Activated naive CD8-positive, alpha-beta T cell treated with anti-CD3 and anti-CD28 coated beads, Interleukin-2, amount 50 U/mL, for 16 hours (primary cell): ENCODE measurements around the gene SMAD1.

ENCODE experiments used
- DNase-seq: peaks from one replicate; pipeline ENCODE4 v3.0.0-alpha.2; 2020; ENCODE audit warnings: low read depth, low spot score

The SMAD1 gene

DNA sequence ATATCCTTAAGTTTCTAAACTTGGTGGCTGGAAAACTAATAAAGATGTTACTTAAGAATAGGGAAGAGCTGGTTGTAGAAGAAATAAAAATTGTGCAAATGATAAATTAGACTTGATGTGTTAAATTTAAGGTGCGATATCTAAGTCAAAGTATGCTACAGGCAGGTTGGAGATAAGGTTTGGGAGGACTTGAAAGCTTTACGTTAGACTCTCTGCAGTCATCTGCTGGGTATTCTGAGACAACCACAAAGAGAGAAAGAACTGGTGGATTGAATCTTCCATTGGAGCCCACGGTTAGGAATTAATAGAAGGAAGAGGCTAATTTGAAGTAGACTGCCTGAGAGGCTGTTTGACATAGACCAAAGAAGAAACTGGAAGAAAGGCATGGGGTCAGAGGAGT, 7.9 kb downstream of the SMAD1 start:
- DNase-seq: no peak

GRCh38 chr4:145490361-145490760, 8.7 kb downstream of the SMAD1 start:
- no peak for DNase-seq

DNA sequence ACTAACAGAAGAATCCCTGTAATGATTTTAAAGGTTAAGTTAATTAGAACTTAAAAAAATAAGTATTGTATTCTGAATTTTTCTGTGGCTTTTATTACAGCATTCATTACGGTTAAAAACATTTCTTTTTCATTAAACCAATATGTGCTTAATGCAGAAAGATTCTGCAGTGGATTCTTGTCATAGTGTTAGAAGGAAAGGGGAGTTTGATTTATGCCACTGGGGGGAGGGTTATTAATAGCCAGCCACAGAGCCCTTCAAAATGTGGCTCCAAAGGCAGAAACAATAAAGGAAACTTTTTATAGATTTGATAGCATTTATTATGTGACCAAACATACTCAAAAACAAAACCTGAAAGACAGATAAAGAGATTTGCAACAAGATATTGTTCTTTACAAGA, 9.1 kb downstream of the SMAD1 start:
- no peak for DNase-seq

DNA sequence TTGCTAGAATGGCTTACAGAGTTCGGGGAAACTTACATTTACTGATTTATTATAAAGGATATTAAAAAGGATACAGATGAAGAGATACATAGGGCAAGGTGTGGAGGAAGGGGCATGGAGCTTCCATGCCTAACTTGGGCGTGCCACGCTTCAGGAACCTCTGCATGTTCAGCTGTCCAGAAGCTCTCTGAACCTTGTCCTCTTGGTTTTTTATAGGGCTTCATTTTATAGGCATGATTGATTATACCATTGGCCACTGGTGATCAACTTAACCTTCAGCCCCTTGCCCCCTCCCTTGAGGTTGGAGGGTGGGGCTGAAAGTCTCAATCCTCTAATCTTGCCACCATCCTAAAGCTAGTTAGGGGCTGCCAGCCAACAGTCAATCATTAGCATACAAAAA, 10.7 kb downstream of the SMAD1 start:
- DNase-seq: no peak

GRCh38 chr4:145493166-145493565, 11.5 kb downstream of the SMAD1 start:
- no peak for DNase-seq

GRCh38 chr4:145494666-145495270, 13.1 kb downstream of the SMAD1 start:
- no peak for DNase-seq

- no peak for DNase-seq
Observed at GRCh38 chr4:145496292-145496691, 14.6 kb downstream of the SMAD1 start.

GRCh38 chr4:145497199-145498149, 15.8 kb downstream of the SMAD1 start:
- DNase-seq: no peak

DNA sequence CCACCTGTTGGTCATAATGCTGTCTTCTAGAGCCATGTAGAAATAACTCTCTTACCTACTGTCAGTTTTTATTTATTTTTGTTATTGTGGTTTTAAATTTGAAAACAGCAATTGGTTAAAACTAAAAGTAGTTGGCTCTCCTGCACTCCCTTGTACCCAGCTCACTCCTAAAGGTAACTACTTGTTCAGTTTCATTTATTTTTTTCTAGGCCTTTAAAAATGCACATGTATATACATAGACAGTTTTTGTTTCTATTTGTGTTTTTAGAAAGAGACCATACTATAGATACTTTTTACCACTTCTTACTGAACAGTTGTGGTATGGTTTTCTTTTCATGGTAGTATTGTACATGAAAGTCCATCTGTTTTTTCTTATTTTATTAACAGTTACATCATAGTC, 16.8 kb downstream of the SMAD1 start:
- DNase-seq: no peak

GRCh38 chr4:145501051-145501660, 19.5 kb downstream of the SMAD1 start:
- DNase-seq: no peak

- DNase-seq: no peak
Observed at GRCh38 chr4:145502809-145503208, 21.2 kb downstream of the SMAD1 start.

DNA sequence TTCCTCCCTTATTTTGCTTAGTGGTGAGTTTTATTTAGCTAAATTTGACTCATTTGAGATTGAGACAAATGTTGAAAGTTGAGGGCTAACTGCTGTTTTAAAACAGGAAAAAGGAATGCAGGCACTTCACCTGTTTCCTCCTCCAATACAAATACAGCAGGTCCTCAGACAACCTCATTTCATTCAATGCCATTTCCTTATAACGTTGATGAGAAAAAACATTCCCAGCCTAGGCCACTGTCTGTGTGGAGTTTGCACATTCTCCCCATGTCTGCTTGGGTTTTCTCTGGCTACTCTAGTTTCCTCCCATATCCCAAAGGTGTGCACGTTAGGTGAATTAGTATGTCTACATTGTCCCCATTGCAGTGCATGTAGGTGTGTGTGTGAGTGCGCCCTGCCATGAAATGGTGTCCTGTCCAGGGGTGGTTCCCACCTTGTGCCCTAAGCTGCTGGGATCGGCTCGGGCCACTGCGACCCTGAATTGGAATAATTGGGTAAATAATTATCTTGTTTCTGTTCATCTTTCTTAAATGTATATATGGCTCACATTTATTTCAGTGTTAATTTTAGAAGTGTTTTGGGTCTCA, 21.9 kb downstream of the SMAD1 start:
- no peak for DNase-seq

- no peak for DNase-seq
Observed at GRCh38 chr4:145505995-145506394, 24.3 kb downstream of the SMAD1 start.

DNA sequence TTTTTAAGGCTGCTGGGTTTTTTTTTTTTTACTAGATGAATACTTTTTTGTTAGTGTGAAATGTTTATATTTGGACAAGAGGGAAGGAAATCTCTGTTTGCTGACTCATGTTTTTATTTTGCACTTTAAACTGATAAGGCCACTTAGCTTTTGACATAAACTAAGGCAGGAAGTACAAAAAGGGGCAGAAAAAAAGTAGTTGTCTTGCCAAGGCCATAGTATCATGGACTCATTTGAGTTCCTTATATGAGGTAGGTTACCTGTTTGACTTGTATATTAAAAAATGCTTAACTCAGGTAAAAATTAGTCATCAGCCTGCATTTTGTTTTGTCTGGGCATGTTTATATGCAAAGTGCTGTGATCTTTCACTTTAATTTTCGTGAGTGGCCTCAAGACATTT, 26.0 kb downstream of the SMAD1 start:
- no peak for DNase-seq

DNA sequence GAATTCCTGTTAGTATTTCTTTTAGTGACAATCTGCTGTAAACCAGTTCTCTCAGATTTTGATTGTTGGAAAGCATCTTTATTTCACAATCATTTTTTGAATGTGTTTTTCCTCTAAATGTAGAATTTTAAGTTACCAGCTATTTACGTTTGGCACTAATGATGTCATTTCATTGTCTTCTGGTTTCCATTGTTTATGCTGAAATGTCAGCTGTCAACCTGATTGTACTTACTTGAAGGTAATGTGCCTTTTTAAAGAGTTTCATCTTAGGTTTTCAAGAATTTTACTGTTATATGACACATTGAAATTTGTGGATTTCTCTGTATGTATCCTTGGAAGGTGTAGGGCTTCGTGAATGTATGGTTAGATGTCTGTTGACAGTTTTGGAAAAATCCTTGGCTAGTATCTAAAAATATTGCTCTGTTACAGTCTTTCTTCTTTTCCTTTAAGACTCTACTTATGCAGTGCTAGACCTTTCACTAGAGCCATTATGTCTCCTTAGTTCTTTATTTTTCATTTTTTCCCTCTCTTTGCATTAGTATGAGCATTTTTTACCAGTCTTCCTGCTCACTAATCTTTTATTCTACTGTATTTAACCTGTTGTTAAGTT, 30.4 kb downstream of the SMAD1 start:
- DNase-seq: no peak

DNA sequence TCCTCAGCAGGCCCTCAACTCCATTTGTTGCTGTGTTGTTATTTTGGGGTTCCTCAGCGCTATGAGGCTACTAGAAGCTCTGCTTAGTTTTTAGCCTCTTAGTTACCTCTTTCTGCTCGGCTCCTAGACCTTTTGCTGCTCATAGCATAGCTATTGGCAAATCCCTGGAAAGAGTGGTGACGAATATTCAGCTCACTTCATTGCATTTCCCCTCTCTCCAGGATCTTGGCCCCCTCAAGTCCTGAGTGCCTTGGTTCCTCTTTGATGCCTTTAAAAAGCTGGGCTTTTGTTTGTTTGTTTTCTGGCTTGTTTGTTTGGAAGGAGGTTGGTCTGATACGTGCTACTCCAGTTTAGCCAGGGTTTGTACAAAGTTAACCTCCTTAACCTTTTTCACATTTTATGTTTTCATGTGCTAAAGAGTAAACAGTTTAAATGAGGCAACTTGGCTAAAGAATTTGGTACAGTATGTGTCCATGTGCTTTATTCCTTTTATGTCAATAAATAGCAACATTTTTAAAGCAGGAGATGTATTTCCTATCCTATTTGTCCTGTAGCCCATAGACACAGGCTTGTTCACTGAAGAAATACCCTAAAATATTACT, 31.5 kb downstream of the SMAD1 start:
- no peak for DNase-seq

GRCh38 chr4:145520172-145520571, 38.5 kb downstream of the SMAD1 start:
- no peak for DNase-seq

GRCh38 chr4:145521282-145521681, 39.6 kb downstream of the SMAD1 start:
- DNase-seq: no peak

- no peak for DNase-seq
Observed at GRCh38 chr4:145523117-145523516, 41.5 kb downstream of the SMAD1 start.

DNA sequence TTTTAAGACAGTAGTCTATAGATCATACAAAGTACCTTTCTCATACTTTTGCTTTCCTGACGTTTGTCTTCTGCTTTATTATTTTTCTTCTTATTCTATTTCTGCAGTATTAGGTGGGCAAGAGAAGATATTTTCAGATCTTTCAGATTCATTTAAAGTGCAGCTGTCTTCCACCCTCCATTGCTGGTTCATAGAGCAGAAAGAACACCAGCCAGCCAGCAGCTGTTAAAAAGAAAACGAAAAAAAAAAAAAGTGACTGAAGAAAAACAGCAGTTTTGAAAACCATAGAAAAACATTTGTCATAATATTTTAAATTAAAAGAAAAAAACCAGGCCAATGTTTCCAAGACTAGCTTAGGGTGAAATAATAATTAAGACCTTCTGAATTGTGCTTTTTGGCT, 42.9 kb downstream of the SMAD1 start:
- no peak for DNase-seq

- DNase-seq: no peak
Observed at GRCh38 chr4:145525291-145525740, 43.7 kb downstream of the SMAD1 start.
